Upper lobe of left lung (tissue), 4 donors: Measurements from ENCODE around the gene TRIM10.

Source experiments
- CTCF ChIP-seq, 6 experiments: fragments of 450-650 bp in 4 of 6; fragments of 200-600 bp in 2 of 6; sonication (generic) in 2 of 6; IDR thresholded peaks; one replicate each; pipeline ENCODE4 v1.5.1; 2016 to 2019; ENCODE audit warnings: antibody characterized with exemption in 6 of 6
- EP300 ChIP-seq, 4 donors: sonication (generic); formaldehyde crosslinking; IDR thresholded peaks; one replicate each; pipeline ENCODE4 v1.5.1; 2017; ENCODE audit warnings: antibody characterized with exemption in 4 of 4, control low read depth in 2 of 4
- POLR2A ChIP-seq, 4 donors: fragments of 450-650 bp; IDR thresholded peaks; one replicate each; pipeline ENCODE4 v1.5.1; 2016 to 2017; ENCODE audit warnings: antibody characterized with exemption in 4 of 4, mild to moderate bottlenecking in 2 of 4
- POLR2AphosphoS5 ChIP-seq, 2 donors: sonication (generic); formaldehyde crosslinking; IDR thresholded peaks; one replicate each; pipeline ENCODE4 v1.5.1; 2017; ENCODE audit warnings: antibody characterized with exemption in 2 of 2

DNA sequence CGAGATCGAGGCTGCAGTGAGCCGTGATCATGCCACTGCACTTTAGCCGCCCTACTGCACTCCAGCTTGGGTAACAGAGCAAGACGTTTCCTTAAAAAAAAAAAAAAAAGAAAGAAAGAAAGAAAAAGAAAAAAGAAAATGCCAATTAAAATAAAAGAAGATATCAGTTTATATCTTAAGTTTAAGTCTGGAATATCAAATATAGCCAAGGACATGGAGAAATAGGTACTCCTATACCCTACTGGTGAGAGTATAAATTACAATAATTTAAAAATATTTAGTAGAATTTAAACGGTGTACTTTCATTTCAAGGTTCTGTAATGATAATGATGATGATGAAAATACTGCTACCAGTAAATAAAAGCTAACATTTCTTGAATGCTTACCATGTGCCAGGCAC is 44.3 kb downstream of the TRIM10 start:
- TF ChIP-seq CTCF (IDR thresholded peaks at IDR 0.05) (no peak), POLR2AphosphoS5 (IDR thresholded peaks at IDR 0.05) (no peak), EP300 (IDR thresholded peaks at IDR 0.05) (no peak), POLR2A (IDR thresholded peaks at IDR 0.05) (no peak)
